Activated CD8-positive, alpha-beta memory T cell treated with anti-CD3 and anti-CD28 coated beads, Interleukin-2, amount 50 U/mL, for 48 hours (primary cell): ENCODE measurements around the gene BDKRB1.

Source experiments
- DNase-seq: peaks from one replicate; pipeline ENCODE4 v3.0.0-alpha.2; 2020

Gene BDKRB1

DNA sequence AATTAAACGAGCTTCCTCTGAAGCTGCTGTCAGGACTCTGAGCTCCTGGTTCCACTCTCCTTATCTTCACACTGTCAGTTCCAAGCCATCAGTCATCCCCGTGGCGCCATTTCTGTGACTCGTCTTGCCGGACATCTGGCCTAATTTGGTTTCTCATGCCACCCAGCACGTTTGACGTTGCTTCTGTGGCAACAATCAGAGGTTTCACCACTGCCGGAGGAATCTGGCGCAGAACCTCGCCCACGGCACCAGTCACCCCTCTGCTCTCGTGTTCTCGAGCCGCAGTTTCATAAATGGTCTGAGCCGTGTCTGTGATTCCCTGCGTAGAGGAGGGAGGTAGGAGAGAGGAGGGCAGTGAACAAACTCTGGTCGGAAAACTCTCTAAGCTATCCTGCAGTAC is 29.7 kb downstream of the BDKRB1 start:
- no peak for DNase-seq

DNA sequence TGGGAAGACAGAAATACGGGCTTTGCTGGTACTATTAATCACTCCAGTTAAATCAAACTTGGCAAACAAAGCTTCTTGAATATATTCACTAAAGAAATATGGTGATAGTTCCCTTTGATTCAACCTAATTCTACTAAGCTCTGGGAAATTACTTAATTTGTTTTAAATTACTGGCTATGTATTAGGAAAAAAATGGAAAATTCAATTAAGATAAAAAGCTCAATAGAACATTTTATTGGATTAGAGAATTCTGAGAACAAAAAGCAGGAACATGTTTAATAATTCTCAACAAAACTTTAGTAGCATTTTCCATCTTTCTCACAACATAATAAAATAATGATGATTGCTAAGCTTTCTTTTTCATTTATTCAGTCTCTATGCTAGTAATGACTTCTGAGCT is 30.2 kb downstream of the BDKRB1 start:
- DNase-seq: no peak

DNA sequence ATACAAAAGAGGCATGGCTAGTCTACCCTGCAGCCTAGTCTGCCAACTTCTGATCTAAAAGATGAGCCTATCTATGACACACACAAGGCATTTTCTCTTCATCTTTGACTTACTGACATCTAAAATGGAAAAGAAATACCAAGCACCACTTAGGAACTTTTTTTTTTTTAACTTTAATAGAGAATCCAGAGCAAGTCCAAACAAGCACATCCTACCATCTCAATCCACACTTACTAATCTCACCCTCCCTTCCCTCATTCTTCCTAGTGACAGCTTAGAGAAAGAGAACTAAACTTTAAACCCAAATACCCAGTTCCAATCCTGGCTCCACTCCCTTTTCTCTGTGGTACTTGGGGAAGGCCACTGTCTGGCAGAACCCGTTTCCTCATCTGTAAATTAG is 31.8 kb downstream of the BDKRB1 start:
- DNase-seq: no peak

DNA sequence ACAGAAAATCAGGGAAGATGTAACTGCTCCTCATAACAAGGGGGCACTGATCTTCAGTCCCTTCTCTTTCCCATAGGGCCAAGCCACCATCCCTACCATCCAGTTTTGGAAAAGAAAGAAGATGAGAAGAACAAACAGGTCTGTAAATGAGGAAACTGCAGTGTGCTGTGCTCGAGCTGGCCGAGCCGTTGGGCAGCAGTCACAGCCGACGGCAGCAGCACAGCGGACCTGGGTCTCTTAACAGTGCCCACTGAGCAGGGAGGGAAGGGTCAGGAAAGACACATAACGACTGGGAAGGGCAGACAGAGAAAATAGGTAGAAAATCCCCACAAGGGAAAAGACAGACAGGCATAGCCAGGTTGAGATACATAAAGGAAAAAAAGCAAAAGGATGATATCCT is 38.2 kb downstream of the BDKRB1 start:
- DNase-seq: no peak

DNA sequence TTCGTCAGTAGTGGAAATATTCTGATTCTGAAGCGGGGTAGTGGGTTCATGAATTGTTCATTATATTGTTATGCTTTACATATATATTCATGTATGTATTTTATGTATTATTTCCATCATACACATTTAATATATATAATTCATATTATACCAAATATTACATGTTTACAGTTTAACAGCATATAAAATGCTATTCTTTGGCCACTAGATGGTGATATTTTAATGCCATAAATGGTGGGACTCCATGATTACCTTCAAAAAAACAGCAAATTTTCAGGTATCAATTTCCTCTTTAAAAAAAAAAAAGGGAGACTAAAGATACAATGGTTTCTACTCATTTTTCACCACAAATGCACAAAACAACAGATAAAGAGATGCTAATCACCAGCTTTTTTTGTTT is 41.0 kb downstream of the BDKRB1 start:
- DNase-seq: no peak

DNA sequence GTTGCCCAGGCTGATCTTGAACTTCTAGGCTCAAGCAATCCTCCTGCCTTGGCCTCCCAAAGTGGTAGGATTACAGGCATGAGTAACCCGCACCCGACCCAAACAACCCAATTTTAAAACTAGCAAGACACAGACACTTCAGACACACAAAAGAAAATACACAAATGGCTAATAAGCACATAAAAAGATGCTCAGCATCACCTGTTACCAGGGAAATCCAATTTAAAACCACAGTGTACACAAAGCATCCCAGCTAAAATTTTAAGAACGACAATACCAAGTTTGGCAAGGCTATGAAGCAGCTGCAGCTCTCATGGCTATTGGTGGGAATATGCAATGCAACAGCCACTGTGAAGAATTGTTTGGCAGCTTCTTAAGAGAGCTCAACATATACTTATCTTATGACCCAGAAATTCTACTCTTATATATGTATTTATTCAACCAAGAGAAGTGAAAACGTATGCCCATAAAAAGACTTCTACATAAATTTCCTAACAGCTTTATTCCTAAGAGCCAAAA is 42.0 kb downstream of the BDKRB1 start:
- no peak for DNase-seq

DNA sequence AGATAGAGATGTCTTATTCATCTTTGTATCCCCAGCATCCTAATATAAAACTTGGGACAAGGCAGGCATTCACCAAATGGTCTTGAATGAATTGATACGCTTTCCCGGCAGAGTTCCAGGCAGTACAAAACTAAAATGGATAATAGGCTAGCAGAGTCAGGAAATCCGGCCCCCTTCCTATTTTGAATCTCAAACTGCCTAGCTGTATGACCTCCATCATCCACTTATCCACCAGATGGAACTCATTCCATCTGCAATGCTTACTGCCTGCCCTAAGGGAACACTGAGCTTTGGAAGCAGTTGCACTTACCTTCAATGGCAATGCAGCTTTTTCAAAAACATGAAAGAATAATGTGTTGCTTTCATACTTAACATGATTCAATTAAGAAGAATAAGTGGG is 43.4 kb downstream of the BDKRB1 start:
- DNase-seq: no peak

DNA sequence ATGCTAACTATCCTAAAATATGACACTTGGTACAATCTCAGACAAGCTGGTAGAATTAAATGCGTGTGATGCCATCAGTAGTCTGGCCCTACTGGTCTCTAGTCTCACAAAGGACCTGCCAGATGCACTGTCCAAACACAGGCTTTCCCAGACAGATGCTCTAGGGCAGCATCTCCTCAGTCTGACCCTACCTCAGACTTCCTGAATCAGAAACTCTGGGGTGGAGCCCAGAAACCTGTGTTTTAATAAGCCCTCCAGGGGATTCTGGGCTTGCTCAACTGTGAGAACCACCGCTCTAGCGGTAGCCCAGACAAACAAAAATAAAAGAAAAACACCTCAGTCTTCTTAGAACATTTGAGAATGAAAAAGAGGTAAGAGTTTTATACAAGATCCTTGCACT is 48.0 kb downstream of the BDKRB1 start:
- DNase-seq: no peak

DNA sequence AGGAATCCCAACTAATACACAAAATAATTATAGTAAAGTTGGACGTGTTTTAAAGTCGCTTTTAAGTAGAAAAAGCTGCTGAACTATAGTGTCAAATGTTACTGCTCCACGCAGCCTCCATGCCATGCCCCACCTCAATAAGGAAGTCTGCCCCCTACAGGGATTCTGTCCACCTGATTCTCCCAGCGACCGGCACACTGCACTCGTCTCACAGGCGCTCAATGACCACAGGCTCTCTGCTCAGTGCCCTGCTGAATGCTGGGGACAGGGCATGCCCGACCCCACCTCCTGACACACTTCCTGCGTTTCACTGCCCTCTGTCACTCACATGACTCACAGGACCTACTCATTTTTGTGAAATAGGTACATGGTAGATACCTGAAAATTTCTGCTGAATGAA is 48.9 kb downstream of the BDKRB1 start:
- DNase-seq: no peak

DNA sequence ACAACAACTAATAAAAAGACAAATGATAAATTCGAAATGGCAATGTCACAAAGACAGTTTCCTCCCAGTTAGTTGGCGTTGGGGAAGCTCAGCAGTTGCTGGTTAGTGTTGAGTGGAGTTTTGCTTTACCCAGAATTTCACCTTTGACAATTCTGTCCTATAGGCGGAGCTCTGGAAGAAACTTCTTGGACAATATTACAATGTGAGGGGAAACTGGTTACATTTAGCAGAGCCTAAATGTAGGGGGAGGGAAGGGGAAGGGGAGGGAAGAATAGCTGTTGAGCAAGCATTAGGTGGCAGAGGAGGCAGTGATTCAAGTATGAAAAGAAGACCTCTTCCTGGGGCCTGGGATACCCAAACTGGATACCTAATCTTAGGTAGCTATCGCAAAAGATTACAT is 51.4 kb downstream of the BDKRB1 start:
- no peak for DNase-seq

DNA sequence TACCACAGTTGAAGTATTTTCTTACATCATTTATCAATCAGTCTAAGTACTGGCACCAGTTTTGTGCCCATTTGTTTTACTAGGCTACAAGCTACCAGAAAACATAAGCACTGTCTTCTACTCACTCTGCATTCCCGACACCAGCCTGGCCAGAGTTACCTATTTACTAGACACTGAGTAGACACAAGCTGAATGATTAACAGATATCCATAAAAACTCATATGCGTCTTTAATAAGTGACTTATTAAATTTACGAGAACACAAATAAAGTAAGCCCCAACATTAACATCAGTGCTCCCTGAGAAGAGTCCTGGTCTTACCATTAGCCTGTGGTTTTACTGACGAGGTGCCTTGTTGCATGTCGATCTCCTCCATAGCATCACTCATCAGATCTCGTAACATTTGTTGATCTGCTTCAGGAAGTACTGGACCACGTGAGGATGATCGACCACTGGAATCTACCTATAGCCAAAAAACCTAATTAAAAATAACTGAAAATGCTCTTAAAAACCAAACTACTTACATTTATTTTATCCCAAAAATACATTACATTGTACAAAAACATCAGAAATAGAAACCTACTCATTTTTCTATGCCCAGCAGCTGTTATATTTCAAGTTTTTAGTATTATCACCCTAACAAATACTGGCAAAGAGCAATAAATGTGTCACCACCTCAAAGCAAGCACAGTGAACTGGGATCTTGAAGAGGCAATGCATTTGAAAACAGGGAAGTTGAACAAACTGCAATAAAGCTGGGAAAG is 53.3 kb downstream of the BDKRB1 start:
- DNase-seq: no peak

DNA sequence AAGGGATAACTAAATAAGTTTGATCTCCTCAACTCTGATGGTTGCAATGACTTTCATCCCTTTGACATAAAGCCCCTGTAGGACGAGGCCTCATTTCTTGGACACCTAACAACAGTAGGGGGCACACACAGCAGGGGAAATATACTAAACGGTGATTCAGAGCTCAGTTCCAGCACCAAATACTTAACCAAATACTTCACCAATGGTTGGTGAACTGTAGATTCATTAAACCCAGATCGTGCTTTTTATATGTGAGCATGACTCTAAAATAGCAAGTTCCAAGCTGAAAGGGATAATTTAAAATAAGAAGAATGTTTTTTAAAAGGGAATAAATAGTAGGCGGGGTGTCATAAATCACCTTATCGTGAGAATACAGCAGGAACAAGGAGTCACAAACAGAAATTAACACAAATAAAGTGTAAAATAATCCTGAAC is 53.9 kb downstream of the BDKRB1 start:
- DNase-seq: no peak

DNA sequence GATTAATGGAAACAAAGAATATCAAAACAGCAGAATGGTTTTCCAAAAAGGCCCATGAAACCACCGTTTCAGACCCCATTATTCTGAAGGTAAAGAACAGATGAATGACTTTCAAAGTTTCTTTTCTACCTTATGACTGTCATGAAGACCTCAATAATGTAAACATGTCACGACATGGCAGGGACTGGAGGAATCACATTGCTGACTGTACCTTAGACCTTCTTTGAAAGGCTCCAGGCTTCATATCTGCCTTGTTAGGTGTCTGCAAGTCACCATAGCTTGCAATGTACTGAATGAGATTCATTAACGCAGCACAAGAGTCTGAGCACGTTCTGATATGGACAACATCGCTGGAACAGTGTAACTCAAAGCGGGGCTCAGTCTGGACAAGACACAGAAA is 54.9 kb downstream of the BDKRB1 start:
- DNase-seq: no peak
